Duodenal mucosa (tissue), 2 donors: ENCODE data around the gene TEX12.

Experiments used
- H3K27ac ChIP-seq: one replicate; pipeline ENCODE4 v1.7.0; 2013; ENCODE audit warnings: low read depth, low read length
- H3K27me3 ChIP-seq, 2 donors: one replicate each; pipeline ENCODE4 v1.7.0; 2013; ENCODE audit warnings: low read length in 2 of 2, control low read depth in 1 of 2; ENCODE audit not compliant: insufficient read depth in 2 of 2, control insufficient read depth in 1 of 2
- H3K36me3 ChIP-seq, 2 donors: one replicate each; pipeline ENCODE4 v1.7.0; 2013; ENCODE audit warnings: low read length in 2 of 2, control low read depth in 1 of 2; ENCODE audit not compliant: insufficient read depth in 2 of 2, control insufficient read depth in 1 of 2
- H3K4me1 ChIP-seq, 2 donors: one replicate each; pipeline ENCODE4 v1.7.0; 2013; ENCODE audit warnings: low read length in 2 of 2, control low read depth in 1 of 2; ENCODE audit not compliant: insufficient read depth in 2 of 2, control insufficient read depth in 1 of 2
- H3K4me3 ChIP-seq, 2 donors: one replicate each; pipeline ENCODE4 v1.7.0; 2013; ENCODE audit warnings: low read length in 2 of 2, low read depth in 1 of 2
- H3K9ac ChIP-seq, 2 donors: one replicate each; pipeline ENCODE4 v1.7.0; 2013; ENCODE audit warnings: low read length in 2 of 2, low read depth in 1 of 2
- H3K9me3 ChIP-seq, 2 donors: one replicate each; pipeline ENCODE4 v1.7.0; 2013; ENCODE audit warnings: low read length in 2 of 2, control low read depth in 1 of 2; ENCODE audit not compliant: control insufficient read depth in 1 of 2

The TEX12 gene

DNA sequence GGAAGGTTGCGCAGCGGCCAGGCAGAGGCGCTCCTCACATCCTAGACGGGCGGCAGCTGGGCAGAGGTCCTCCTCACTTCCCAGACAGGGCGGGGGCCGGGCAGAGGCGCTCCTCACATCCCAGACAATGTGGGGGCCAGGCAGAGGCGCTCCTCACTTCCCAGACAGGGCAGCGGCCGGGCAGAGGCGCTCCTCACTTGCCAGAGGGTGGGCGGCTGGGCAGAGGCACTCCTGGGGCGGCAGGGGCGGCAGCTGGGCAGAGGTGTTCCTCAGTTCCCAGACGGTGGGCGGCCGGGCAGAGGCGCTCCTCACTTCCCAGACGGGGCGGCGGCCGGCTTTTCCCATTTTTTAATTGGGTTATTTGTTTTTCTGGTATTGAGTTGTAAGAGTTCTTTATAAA is 38.9 kb downstream of the TEX12 start:
- Histone ChIP-seq H3K27ac (no peak overlapping the region), H3K9ac (no peak overlapping the region), H3K4me3 (no peak overlapping the region), H3K27me3 (no peaks in the 10 kb centered on the region), H3K36me3 (no peaks in the 10 kb centered on the region), H3K4me1 (no peaks in the 10 kb centered on the region), H3K9me3 (no peaks in the 10 kb centered on the region)

DNA sequence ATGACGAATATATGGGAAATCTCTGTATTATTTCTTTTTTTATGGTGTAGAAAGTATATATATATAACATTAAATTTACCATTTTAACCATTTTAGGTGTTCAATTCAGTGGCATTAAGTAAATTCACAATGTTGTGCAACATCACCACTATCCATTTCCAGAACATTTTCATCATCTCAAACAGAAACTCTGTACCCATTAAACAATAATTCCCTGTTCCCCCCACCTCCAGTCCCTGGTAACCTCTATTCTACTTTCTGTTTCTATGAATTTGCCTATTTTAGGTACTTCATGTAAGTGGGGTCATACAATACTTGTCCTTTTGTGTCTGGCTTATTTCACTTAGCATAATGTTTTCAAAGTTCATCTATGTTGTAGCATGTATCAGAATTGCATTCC is 43.7 kb downstream of the TEX12 start:
- Histone ChIP-seq H3K9me3 (no peaks in the 10 kb centered on the region), H3K27me3 (no peaks in the 10 kb centered on the region), H3K27ac (no peak overlapping the region), H3K4me1 (no peaks in the 10 kb centered on the region), H3K4me3 (no peak overlapping the region), H3K9ac (no peak overlapping the region), H3K36me3 (no peaks in the 10 kb centered on the region)

DNA sequence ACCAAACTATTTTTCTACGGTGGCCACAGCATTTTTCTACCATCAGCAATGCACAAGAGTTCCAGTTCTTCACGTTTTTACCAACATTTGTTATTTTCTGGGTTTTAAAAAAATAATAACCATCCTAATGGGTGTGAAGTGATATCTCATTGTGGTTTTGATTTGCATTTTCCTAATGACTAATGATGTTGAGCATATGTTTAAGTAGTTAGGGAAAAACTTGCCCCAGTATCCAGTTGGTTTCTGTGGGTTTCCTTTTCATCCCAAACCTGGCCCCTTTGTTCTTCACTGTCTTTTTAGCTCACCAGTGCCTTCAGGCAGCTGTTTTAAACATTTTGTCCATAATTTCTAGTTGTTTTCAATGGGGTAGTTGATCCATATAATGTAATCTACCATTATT is 44.4 kb downstream of the TEX12 start:
- H3K36me3 ChIP-seq: no peaks in the 10 kb centered on the region
- H3K4me3 ChIP-seq: no peak overlapping the region
- no peak overlapping the region for H3K9ac ChIP-seq
- H3K4me1 ChIP-seq: no peaks in the 10 kb centered on the region
- no peaks in the 10 kb centered on the region for H3K9me3 ChIP-seq
- H3K27ac ChIP-seq: no peak overlapping the region
- H3K27me3 ChIP-seq: no peaks in the 10 kb centered on the region

DNA sequence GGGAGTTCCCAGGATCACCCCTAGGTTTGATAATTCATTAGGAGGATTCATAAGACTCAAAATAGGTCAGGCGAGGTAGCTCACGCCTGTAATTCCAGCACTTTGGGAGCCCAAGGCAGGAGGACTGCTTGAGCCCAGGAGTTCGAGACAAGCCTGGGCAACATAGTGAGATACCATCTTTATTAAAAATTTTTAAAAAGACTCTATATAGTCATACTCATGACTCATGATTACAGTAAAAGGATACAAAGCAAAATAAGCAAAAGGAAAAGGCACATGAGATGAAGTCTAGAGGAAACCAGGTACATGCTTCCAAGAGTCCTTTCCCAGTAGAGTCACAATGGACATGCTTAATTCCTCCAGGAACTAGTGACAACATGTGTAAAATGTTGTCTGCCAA is 45.1 kb downstream of the TEX12 start:
- Histone ChIP-seq H3K27ac (no peak overlapping the region), H3K4me1 (no peaks in the 10 kb centered on the region), H3K9ac (no peak overlapping the region), H3K27me3 (no peaks in the 10 kb centered on the region), H3K36me3 (no peaks in the 10 kb centered on the region), H3K4me3 (no peak overlapping the region), H3K9me3 (no peaks in the 10 kb centered on the region)

DNA sequence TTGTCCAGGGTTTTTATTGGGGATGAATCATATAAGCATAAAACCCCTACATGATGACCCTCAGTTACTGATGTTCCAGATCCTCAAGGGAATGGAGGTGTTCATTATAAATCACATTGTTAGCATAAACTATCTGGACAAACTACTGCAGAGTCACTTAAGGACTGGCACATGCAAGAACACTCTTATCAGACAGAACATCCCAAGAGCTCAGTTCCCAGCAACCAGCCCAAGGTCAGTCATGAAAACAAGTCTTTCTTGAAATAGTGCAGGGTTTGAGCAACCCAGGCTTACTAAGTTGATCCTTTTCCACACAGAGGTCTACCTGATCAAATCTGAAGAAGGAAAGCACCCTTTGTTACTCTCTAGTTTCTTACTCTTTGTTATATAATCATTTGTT is 45.5 kb downstream of the TEX12 start:
- no peak overlapping the region for H3K27ac ChIP-seq
- no peaks in the 10 kb centered on the region for H3K9me3 ChIP-seq
- H3K4me3 ChIP-seq: no peak overlapping the region
- no peaks in the 10 kb centered on the region for H3K36me3 ChIP-seq
- H3K27me3 ChIP-seq: no peaks in the 10 kb centered on the region
- no peak overlapping the region for H3K9ac ChIP-seq
- H3K4me1 ChIP-seq: no peaks in the 10 kb centered on the region

DNA sequence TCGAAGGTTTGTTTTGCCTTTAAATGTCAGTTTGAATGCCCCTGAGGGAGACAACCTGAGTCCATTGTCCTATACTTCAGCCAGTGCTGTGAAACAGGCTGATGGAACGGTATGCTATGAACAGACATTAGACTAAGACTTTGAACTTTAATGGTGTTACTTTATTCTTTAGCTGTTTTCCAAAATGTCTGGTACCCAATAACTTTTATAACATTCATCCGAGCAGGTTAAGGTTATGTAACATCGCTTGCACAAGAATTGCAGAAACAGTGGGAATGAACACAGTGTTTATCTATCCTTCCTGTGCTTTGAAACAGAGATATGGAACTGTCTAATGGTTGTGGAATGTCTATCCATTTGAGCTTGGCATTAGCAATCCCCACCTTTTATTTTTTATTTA is 46.6 kb downstream of the TEX12 start:
- Histone ChIP-seq H3K4me1 (no peaks in the 10 kb centered on the region), H3K27me3 (no peaks in the 10 kb centered on the region), H3K9ac (no peak overlapping the region), H3K27ac (no peak overlapping the region), H3K4me3 (no peak overlapping the region), H3K9me3 (no peaks in the 10 kb centered on the region), H3K36me3 (no peaks in the 10 kb centered on the region)

DNA sequence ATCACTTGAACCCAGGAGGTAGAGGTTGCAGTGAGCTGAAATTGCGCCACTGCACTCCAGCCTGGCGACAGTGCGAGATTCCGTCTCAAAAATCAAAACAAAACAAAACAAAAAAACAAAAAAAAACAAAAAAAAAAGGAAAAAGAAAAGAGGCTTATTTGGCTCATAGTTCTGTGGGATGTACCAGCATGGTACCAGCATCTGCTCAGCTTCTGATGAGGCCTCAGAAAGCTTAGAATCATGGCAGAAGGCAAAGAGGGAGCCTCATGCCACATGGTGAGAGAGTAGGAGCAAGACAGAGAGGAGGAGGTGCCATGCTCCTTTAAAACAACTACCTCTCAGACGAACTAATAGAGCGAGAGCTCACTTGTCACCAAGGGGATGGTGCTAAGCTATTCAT is 48.4 kb downstream of the TEX12 start:
- Histone ChIP-seq H3K4me1 (no peaks in the 10 kb centered on the region), H3K36me3 (no peaks in the 10 kb centered on the region), H3K9me3 (no peaks in the 10 kb centered on the region), H3K9ac (no peak overlapping the region), H3K27ac (no peak overlapping the region), H3K4me3 (no peak overlapping the region), H3K27me3 (no peaks in the 10 kb centered on the region)

DNA sequence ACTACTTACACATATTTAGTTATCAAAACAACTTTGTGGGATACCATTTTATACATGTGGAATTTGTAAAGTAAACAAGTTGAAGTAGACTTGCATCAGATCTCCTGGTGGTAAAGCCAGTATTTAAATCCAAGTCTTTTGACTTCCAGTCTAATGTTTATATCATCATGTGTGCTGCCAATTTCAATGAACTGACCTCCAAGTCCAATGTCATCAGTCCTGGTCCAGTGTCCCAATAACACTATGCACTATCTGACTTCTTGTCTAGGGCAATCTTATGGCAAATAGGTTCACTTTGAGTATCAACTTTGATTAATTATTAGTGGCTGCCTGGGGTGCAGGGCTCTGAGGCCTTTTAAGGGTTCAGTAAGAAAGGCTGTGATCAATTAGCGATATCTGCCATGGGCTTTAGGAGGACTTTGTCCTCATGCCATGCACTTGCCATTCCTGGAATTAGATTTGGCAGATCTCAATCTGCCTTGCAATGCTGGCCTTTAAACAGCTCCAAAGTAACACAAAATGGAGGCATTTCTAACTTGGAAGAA is 49.5 kb downstream of the TEX12 start:
- Histone ChIP-seq H3K9me3 (no peaks in the 10 kb centered on the region), H3K27ac (no peak overlapping the region), H3K27me3 (no peaks in the 10 kb centered on the region), H3K4me3 (no peak overlapping the region), H3K36me3 (no peaks in the 10 kb centered on the region), H3K4me1 (no peaks in the 10 kb centered on the region), H3K9ac (no peak overlapping the region)

DNA sequence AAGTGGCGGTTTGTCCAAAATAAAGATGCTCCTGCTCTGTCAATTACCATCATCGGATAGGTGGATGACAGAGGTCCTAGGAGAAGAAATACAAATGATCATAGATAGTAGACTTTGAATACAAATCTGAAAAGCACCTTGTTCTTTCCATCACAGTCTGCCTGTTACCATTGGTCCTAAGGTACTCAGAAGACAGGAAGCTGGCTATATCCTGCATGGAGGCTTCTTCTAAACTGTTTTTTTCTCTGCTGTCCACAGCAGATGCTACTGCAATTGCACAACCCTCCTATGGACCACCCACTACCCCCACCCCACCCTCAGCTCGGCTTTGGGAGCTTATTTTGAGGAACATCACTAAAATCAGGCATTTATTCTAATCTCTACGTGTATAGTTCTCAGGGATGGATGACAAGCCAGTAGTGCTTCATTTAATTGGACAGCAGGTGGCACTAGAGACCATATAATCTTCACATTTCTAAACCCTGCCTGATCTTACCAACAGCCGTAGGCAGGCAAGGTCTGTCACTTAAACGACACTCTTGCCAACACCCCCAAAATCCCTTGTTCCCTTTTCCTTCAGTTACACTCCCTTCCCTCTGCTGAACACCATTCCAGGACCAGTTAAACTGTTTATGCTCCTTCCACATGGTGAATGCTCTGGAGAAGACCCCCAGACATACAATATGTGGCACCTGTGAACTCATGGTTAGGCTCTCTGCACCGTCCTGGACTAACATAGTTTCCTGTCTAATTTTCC is 52.5 kb downstream of the TEX12 start:
- Histone ChIP-seq H3K9me3 (no peaks in the 10 kb centered on the region), H3K4me1 (no peaks in the 10 kb centered on the region), H3K36me3 (no peaks in the 10 kb centered on the region), H3K27ac (no peak overlapping the region), H3K27me3 (no peaks in the 10 kb centered on the region), H3K9ac (no peak overlapping the region), H3K4me3 (no peak overlapping the region)

DNA sequence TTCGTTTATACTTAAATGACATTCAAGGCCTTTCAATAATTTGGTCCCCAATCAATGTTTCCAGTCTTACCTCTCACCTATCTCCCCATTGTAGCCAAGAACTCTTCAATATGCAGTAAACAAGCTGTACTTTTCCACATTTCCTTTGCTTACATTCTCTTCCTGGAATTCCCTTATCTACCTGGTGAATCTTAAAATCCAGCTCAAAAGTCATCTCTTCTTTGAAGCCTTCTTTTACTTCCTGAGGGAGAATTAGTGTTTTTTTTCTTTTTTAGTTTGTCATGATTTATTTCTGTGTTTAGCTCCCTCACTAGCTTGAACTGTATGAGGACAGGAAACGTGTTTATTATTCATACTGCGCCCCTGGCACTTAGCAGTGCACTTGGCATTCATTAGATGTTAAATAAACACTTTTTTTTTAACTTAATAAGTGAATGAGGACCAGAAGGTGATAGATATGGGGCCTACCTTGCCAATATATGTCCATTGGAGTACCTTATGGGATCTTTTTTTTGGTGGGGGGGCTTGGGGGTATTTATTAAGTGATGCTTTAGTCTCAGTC is 54.2 kb downstream of the TEX12 start:
- Histone ChIP-seq H3K9ac (no peak overlapping the region), H3K9me3 (no peaks in the 10 kb centered on the region), H3K36me3 (no peaks in the 10 kb centered on the region), H3K4me3 (no peak overlapping the region), H3K27ac (no peak overlapping the region), H3K4me1 (no peaks in the 10 kb centered on the region), H3K27me3 (no peaks in the 10 kb centered on the region)
